ENCODE results near the gene SCAF11.
A peak's percentile ranks its signal among the peaks of the same experiment; 100 is the strongest.

SCAF11 gene

DNA sequence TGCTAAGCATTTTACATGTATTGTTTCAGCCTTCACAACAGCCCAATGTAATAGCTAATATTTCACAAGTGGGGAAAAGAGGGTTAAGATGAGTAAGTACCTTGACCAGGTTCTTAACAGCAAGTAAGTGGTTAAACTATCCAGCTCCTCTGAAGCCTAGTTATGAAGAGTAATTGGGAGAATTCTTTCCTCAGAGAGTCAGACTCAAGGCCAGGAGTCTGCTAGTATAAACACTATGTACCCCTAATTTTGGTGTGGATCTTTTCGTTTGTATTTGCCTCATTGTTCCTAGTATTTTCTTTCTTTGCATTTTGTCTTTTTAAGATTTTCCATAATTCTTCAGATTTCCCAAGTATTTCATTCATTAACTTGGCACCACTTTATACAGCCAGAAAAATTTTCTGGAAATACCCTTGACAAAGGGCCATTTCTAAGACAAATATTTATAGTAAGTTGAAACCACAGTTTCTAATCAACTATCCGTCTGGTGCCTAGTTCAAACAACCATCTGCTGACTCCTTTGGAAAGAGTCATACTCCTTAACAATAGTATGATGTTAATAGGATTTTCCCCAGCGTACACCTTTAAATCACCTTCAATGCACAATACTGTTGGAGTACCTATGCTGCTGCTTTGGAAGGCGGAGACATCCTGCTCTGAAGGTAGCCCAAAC is 81.2 kb downstream of the SCAF11 start:
- no peak overlapping the region for H3K4me3 ChIP-seq (ENCODE audit: low read depth, low read length)
- TF ChIP-seq, protein P1, sequence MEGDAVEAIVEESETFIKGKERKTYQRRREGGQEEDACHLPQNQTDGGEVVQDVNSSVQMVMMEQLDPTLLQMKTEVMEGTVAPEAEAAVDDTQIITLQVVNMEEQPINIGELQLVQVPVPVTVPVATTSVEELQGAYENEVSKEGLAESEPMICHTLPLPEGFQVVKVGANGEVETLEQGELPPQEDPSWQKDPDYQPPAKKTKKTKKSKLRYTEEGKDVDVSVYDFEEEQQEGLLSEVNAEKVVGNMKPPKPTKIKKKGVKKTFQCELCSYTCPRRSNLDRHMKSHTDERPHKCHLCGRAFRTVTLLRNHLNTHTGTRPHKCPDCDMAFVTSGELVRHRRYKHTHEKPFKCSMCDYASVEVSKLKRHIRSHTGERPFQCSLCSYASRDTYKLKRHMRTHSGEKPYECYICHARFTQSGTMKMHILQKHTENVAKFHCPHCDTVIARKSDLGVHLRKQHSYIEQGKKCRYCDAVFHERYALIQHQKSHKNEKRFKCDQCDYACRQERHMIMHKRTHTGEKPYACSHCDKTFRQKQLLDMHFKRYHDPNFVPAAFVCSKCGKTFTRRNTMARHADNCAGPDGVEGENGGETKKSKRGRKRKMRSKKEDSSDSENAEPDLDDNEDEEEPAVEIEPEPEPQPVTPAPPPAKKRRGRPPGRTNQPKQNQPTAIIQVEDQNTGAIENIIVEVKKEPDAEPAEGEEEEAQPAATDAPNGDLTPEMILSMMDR (IDR thresholded peaks at IDR 0.05; ENCODE audit: low read depth, low read length), result no peak
- TF ChIP-seq POLR2A (IDR thresholded peaks at IDR 0.05; ENCODE audit: extremely low read depth, insufficient read length), result no peak
- TF ChIP-seq, protein P2, sequence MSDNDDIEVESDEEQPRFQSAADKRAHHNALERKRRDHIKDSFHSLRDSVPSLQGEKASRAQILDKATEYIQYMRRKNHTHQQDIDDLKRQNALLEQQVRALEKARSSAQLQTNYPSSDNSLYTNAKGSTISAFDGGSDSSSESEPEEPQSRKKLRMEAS (IDR thresholded peaks at IDR 0.05; ENCODE audit: low read depth, low read length), result no peak
- no peak for TF ChIP-seq MYC (IDR thresholded peaks at IDR 0.05; ENCODE audit: low read depth, low read length)
- no peak for DNase-seq (ENCODE audit: low read depth)

DNA sequence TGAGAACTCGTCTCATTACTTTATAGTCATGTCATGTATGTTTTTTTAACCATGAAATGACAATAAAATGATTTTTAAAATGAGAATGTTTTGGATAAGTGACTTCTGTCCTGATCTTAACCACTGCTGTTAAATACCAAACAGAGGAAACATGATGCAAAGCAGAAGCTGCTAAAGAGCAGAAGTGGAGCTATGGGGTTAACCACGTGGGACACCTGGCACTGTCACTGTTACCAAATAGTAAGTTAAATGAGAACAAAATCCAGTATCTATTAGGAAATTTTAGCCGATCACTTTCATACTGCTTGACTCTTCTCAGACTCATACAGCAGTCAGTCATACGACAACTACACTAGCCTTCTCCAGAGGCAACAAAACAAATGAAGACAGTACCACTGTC is 82.4 kb downstream of the SCAF11 start:
- H3K4me3 ChIP-seq (ENCODE audit: low read depth, low read length), result no peak overlapping the region
- TF ChIP-seq POLR2A (IDR thresholded peaks at IDR 0.05; ENCODE audit: extremely low read depth, insufficient read length), result no peak
- TF ChIP-seq MYC (IDR thresholded peaks at IDR 0.05; ENCODE audit: low read depth, low read length), result peak; percentile 43; the same call in 1 of the 2 replicates
- TF ChIP-seq, protein P1 (IDR thresholded peaks at IDR 0.05; ENCODE audit: low read depth, low read length), result no peak
- TF ChIP-seq, protein P2 (IDR thresholded peaks at IDR 0.05; ENCODE audit: low read depth, low read length), result peak; percentile 94
- DNase-seq (ENCODE audit: low read depth), result peak; percentile 52

DNA sequence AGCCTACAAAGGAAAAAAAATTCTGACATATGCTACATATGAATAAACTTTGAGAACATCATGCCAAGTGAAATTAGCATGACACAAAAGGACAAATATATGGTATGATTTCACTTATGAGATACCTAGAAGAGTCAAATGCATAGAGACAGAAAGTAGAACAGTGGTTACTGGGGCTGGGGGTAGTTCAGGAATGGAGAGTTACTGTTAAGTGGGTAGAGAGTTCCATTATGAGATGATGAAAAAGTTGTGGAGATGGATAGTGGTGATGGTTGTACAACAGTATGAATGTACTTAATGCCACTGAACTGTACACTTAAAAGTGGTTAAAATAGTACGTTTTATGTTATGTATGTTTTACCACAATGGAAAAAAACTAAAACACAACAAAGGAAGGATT is 92.3 kb downstream of the SCAF11 start:
- TF ChIP-seq POLR2A (IDR thresholded peaks at IDR 0.05; ENCODE audit: extremely low read depth, insufficient read length) (no peak), MYC (IDR thresholded peaks at IDR 0.05; ENCODE audit: low read depth, low read length) (no peak)
- TF ChIP-seq, protein P1 (IDR thresholded peaks at IDR 0.05; ENCODE audit: low read depth, low read length), result no peak
- TF ChIP-seq, protein P2 (IDR thresholded peaks at IDR 0.05; ENCODE audit: low read depth, low read length), result no peak
- no peak for DNase-seq (ENCODE audit: low read depth)
- no peak overlapping the region for H3K4me3 ChIP-seq (ENCODE audit: low read depth, low read length)

DNA sequence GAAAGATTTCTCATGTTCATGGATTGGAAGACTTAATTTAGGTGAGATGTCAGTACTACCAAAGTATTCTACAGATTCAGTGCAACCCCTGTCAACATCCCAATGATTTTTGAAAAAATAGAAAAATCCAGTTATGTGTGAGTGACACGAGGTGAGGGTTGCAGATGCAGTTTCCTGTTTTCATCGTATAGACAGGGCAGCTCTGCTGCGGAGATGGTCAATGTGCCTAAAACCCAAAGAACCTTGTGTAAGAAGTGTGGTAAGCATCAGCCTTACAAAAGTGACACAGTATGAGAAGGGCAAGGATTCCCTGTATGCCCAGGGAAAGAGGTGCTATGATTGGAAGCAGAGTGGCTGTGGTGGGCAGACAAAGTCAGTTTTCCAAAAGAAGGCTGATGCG is 94.4 kb downstream of the SCAF11 start:
- no peak for DNase-seq (ENCODE audit: low read depth)
- no peak for TF ChIP-seq MYC (IDR thresholded peaks at IDR 0.05; ENCODE audit: low read depth, low read length)

DNA sequence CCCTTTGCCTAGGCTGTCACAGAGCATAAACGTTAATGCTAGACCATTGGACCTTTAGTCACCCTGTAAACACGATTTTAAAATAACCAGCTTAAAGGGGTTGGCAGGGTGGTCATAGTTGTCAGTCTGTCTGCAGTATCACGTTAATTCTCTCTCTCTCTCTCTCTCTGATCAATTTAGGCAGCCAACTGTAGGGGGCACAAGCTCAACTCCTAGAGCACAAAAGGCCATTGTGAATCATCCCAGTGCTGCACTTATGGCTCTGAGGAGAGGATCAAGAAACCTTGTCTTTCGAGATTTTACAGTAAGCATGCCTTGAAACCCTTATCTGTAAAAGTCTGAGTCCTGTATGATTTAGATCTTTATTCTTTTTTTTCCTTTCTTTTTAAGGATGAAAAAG is 97.1 kb downstream of the SCAF11 start:
- no peak overlapping the region for H3K4me3 ChIP-seq (ENCODE audit: low read depth, low read length)
- TF ChIP-seq, protein P1 (IDR thresholded peaks at IDR 0.05; ENCODE audit: low read depth, low read length), result peak; percentile 22
- TF ChIP-seq MYC (IDR thresholded peaks at IDR 0.05; ENCODE audit: low read depth, low read length), result no peak
- peak; percentile 41 for DNase-seq (ENCODE audit: low read depth)

More for the DNA sequence above, 94.4 kb downstream of the SCAF11 start:
- no peak overlapping the region for H3K4me3 ChIP-seq (ENCODE audit: low read depth, low read length)

DNA sequence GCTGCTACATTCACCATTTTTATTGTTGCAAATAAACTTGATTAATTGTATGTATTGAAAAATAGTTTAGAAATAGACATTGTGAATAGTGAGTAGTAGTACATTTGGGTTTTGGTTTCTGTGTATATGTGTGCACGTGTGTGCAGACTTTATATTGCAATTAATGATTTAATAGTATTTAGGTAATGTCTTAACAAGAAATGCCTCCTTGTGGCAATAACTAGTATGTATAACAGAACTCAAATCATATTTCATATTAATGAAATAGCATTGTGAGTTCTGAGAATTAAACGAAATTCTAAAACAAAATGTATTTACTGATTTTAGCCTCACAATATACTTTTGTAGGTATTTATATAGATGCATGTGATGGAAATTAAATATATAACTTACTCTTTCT is 100.1 kb downstream of the SCAF11 start:
- no peak for DNase-seq (ENCODE audit: low read depth)
- TF ChIP-seq POLR2A (IDR thresholded peaks at IDR 0.05; ENCODE audit: extremely low read depth, insufficient read length) (no peak), MYC (IDR thresholded peaks at IDR 0.05; ENCODE audit: low read depth, low read length) (no peak)
- TF ChIP-seq, protein P2 (IDR thresholded peaks at IDR 0.05; ENCODE audit: low read depth, low read length), result no peak
- TF ChIP-seq, protein P1 (IDR thresholded peaks at IDR 0.05; ENCODE audit: low read depth, low read length), result no peak
- H3K4me3 ChIP-seq (ENCODE audit: low read depth, low read length), result no peak overlapping the region

Data from NB4 (cell line).